Cortex of kidney (tissue), 1 donor: Measurements from ENCODE around the gene ATRX.
"Not testable (repeated sequence)": the region's sequence is repeated elsewhere in the genome, so short reads cannot be mapped to it uniquely, and the experiment has no call there.

ENCODE experiments used
- DNase-seq: peaks from one replicate; lab custom pipeline; 2025; lab: John Stamatoyannopoulos, UW

ATRX gene

GRCh38 chrX:77731821-77732419 lies 54.1 kb downstream of the ATRX start:
- DNase-seq: no peak

GRCh38 chrX:77726095-77726494 lies 59.9 kb downstream of the ATRX start:
- DNase-seq: not testable (repeated sequence)

- DNase-seq: no peak
Observed at GRCh38 chrX:77723681-77724080, 62.3 kb downstream of the ATRX start.

- no peak for DNase-seq
Observed at GRCh38 chrX:77719388-77719787, 66.6 kb downstream of the ATRX start.

GRCh38 chrX:77704881-77705280 lies 81.1 kb downstream of the ATRX start:
- DNase-seq: no peak

GRCh38 chrX:77698242-77698641 lies 87.8 kb downstream of the ATRX start:
- no peak for DNase-seq

GRCh38 chrX:77694491-77694890 lies 91.5 kb downstream of the ATRX start:
- DNase-seq: no peak

GRCh38 chrX:77693594-77693993 lies 92.4 kb downstream of the ATRX start:
- no peak for DNase-seq

- DNase-seq: no peak
Observed at GRCh38 chrX:77691916-77692315, 94.1 kb downstream of the ATRX start.

- DNase-seq: no peak
Observed at GRCh38 chrX:77689376-77689775, 96.6 kb downstream of the ATRX start.

GRCh38 chrX:77685683-77686082 lies 100.3 kb downstream of the ATRX start:
- not testable (repeated sequence) for DNase-seq

GRCh38 chrX:77679144-77679543 lies 106.9 kb downstream of the ATRX start:
- no peak for DNase-seq

GRCh38 chrX:77675986-77676385 lies 110.0 kb downstream of the ATRX start:
- DNase-seq: no peak

- no peak for DNase-seq
Observed at GRCh38 chrX:77668391-77669237, 117.4 kb downstream of the ATRX start.

- DNase-seq: no peak
Observed at GRCh38 chrX:77658886-77659285, 127.1 kb downstream of the ATRX start.

- DNase-seq: no peak
Observed at GRCh38 chrX:77652095-77652494, 133.9 kb downstream of the ATRX start.

- DNase-seq: no peak
Observed at GRCh38 chrX:77640702-77641101, 145.3 kb downstream of the ATRX start.

GRCh38 chrX:77639820-77640219 lies 146.2 kb downstream of the ATRX start:
- DNase-seq: no peak

GRCh38 chrX:77638397-77638796 lies 147.6 kb downstream of the ATRX start:
- no peak for DNase-seq

GRCh38 chrX:77635373-77635772 lies 150.6 kb downstream of the ATRX start:
- no peak for DNase-seq

GRCh38 chrX:77628294-77629025 lies 157.6 kb downstream of the ATRX start:
- DNase-seq: no peak

GRCh38 chrX:77622672-77623071 lies 163.3 kb downstream of the ATRX start:
- no peak for DNase-seq

GRCh38 chrX:77622233-77622632 lies 163.8 kb downstream of the ATRX start:
- DNase-seq: no peak
